Measurements from ENCODE around the gene PTPRG.

PTPRG gene

GRCh38 chr3:61841111-61841845, 279.9 kb downstream of the PTPRG start:
- no peak for FAIRE-seq

DNA sequence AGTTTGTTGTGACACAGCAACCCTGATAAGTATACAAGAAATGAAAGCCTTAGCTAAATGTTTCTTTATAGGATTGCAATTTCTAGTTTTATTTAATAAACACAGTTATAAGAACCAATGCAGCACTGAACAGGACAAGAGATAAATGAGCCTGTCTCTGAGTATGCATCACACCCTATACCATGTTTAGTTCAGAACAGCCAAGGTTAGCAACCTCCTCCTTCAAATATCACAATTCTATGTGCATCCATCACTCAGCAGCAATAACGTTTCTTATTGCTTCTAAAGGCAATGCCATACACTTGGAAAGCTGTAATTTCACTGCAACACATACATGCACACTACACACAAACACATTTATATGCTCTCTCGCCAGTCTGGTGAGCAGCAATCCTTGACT, 280.6 kb downstream of the PTPRG start:
- no peak for FAIRE-seq

- no peak for FAIRE-seq
These were observed 283.0 kb downstream of the PTPRG start for GRCh38 chr3:61844346-61844745.

- no peak for FAIRE-seq
These were observed 285.1 kb downstream of the PTPRG start for GRCh38 chr3:61846488-61846887.

DNA sequence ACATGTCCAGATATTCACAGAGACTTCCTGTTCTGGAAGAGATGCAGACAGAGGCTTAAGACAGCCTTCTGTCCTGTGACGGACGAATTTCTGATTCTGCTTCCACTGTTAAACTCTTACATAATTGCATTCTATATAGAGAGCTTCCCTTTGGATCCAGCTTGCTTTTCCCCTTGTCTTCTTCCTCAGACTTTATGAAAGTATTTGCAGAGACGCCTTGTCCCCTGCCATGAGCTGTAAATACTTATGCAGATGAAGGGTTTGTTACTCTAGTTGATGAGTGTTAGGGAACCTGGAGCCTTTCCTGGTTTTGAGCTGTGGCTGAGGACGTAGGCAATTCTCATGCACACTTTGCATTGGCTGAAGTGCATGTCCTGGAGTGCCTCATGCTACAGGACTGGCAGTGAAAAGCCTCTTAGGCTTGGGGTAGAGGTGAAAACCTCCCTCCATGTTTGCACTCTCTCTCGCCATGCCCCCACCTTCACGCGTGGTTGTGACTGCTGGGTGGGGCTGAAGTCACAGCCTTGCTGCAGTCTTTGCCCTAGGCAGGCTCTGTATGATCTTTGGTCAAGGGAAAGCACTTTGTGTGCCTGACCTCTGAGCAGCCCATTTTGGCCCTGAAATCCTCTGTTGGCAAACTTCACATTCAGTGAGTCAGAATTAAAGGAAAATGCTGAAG, 286.6 kb downstream of the PTPRG start:
- no peak for FAIRE-seq

DNA sequence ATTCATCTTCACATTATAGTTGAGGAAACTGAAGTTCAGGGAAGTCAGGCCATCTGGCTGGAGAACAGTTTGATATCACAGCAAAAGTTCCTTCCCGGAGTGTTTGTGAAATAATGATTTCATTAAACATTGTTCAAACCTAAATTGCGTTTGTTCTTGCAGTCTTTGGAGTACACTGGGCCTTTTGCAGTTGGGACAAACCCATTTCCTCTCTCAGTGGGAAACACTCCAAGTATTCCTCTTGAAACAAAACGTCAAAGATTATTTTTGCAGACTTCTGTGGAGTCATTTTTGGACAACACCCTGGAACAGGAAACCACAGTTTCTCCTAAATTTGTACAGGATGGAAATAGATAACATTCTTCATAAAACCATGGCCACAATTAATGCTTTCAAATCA, 287.5 kb downstream of the PTPRG start:
- no peak for FAIRE-seq

- no peak for FAIRE-seq
These were observed 292.5 kb downstream of the PTPRG start for GRCh38 chr3:61853912-61854311.

- no peak for FAIRE-seq
These were observed 293.8 kb downstream of the PTPRG start for GRCh38 chr3:61855211-61855610.

DNA sequence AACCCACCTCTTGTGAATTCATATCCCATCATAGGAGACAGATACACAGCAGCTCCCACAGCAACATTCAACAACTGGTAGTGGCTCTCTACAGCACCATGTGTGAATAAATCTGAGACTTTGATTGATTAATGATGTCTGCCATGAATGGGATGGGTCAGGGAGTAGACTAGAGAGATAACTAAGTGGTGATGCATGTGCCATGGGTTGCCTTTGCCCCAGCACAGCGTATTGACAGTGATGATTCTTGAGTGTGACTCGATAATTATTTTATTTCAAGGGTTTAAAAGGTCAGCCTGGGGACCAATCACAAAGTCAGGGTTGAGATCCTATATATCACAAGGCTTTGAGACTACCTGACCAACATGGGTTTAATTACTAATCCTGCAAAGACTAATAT, 295.9 kb downstream of the PTPRG start:
- FAIRE-seq = no peak

- peak; percentile 98 for FAIRE-seq
These were observed 296.7 kb downstream of the PTPRG start for GRCh38 chr3:61858054-61858453.

DNA sequence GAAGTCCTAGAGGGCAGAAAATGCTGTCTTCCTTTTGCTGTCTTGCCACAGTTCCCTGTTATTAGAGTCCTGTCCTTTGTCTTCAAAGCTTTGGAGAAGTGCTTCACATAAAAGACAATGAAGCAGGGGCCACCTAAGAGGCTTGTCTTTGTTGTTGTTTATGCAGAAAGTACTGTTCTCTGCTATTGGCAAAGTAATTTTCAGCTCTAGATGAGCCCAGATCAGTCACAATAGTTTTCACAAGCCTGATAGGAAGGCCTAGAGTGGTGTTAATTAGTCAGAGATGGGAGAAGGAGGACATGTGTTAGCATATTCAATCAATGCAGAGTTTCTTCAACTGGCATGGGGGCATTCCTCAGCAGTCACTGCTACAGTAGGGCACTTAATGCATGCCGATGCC, 300.0 kb downstream of the PTPRG start:
- no peak for FAIRE-seq

DNA sequence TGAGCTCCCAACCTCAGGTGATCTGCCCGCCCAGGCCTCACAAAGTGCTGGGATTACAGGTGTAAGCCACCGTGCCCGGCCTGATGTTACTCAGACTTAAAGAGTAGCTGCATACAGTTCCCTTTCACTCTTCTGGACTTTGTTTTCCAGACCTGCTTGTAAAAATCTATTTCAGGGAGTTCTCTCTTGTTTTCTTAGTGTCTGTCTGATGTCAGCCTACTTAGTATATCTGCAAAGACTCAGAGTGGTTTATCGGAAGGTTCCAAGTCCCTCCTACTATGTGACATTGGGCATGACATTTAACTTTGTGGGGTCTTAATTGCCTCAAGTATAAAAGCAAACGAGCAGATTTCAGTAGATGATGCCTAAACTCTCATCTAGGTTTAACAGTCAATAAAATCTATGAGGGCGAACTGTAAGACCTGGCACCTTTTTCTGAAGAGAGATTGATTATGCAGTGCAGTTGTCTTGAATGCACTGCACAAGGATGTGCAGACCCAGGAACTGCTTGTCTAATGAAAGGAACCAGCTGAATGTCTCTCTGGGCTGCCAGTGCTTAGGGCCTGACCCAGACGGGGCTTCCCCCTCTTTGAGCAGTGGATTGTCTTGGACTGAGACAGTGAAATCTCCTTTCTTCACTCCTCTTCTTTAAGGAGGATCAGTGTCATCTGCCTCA, 301.4 kb downstream of the PTPRG start:
- FAIRE-seq = no peak

DNA sequence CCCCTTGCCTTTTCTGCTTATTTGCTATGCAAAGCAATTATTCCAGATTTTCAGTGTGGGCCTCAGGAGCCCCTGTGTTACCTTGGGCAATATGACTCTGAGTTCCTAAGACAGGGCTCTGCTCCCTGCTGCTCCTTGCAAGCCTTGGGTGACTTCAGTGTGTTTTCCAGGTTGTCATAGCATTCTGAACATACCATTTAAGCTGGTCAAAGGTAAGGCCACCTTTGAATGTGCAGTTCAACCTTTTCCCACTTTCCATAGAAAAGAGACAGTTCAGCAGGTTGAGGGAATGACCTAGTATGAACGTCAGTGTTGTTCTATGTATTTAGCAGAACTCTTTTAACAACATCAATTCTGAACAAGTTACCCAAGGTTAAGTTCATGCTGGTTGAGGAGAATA, 302.2 kb downstream of the PTPRG start:
- FAIRE-seq = no peak

GRCh38 chr3:61864886-61865285, 303.5 kb downstream of the PTPRG start:
- FAIRE-seq = no peak

- FAIRE-seq = no peak
These were observed 304.2 kb downstream of the PTPRG start for GRCh38 chr3:61865466-61866152.

DNA sequence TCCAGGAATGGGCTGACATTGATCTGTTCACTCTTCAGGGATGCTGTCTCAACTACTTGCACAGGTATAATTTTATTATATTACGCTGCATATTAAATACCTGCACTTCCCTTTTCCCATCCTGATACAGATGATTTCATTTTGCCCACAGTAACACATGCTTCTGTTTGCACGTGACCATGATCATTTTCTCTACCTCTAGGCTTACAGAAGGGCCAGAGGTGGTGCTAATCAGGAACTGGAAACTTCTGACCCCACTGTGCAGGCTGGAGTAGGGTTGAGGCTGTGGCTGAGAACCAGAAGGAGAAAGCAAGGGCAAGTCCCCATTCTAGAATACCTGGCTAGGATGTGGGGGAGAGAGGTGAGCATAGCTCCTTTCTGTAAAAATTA, 304.8 kb downstream of the PTPRG start:
- FAIRE-seq = no peak

- no peak for FAIRE-seq
These were observed 305.6 kb downstream of the PTPRG start for GRCh38 chr3:61866961-61867461.

GRCh38 chr3:61868499-61868898, 307.1 kb downstream of the PTPRG start:
- no peak for FAIRE-seq

- no peak for FAIRE-seq
These were observed 308.0 kb downstream of the PTPRG start for GRCh38 chr3:61869371-61869770.

- FAIRE-seq = no peak
These were observed 310.3 kb downstream of the PTPRG start for GRCh38 chr3:61871644-61872043.

GRCh38 chr3:61872077-61872706, 310.8 kb downstream of the PTPRG start:
- no peak for FAIRE-seq

DNA sequence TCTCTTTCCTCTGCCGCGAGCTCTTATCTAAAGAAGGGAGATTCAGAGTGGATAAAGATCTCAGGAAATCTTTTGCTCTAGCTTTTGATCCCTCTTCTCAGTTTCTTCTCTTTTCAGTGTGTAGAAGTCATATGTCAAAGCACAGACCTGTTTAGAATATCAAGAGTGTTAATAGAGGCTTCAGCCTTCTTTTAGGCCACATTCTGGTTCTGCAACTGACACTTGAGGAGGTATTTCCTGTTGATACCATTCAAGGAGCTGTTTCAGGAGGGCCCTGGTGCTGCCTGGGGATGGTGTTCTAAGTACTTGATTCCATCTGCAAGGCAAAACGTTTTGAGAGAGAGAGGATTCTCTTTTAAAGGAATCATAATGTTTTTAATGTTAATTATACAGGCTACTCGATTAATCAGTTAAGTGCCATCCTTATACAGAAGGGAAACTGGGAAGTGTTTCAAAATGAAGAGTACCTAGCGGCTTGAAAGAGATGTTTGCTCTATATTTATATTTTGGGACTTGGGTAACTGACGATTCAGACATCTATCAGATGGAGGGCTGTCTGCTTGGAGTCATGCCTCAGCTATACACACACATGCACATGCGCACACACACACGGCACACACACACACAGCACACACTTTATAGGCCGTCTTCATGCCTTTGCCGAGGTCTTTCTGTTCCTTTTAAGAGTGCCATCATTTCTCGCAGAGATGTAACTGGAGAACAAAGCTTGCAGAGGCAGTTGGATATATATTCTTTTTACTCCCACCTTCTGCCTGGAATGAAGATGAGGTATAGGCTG, 313.9 kb downstream of the PTPRG start:
- no peak for FAIRE-seq

Measured in islet of Langerhans (tissue), 1 donor.